H9 (cell line): ENCODE data around the gene NDUFB3. TPM values are rescaled to one million over a fixed set of nuclear protein-coding genes. Genes with fewer than 3 reads are reported as not detected.

Experiments used
- DNase-seq: peaks from one replicate; pipeline ENCODE4 v3.0.0-alpha.2; 2017
- H2AFZ ChIP-seq: one replicate; pipeline ENCODE4 v1.6.1; 2013; ENCODE audit warnings: mild to moderate bottlenecking, low read length, control low read depth, moderate library complexity
- H2AK5ac ChIP-seq: 2 replicates; pipeline ENCODE4 v1.6.1; 2013; ENCODE audit warnings: low read length, control low read depth, mixed read lengths; ENCODE audit not compliant: insufficient read length
- H2BK120ac ChIP-seq: one replicate; pipeline ENCODE4 v1.6.1; 2013; ENCODE audit warnings: low read depth, mild to moderate bottlenecking, low read length, control low read depth, inconsistent platforms; ENCODE audit not compliant: poor library complexity, severe bottlenecking
- H2BK12ac ChIP-seq: 2 replicates; pipeline ENCODE4 v1.6.1; 2013; ENCODE audit warnings: low read length, control low read depth, mixed read lengths, low read depth; ENCODE audit not compliant: insufficient read length
- H2BK15ac ChIP-seq: 2 replicates; pipeline ENCODE4 v1.6.1; 2013; ENCODE audit warnings: low read depth, low read length, control low read depth
- H2BK20ac ChIP-seq: one replicate; pipeline ENCODE4 v1.6.1; 2013; ENCODE audit warnings: low read depth, mild to moderate bottlenecking, low read length, control low read depth, inconsistent platforms; ENCODE audit not compliant: poor library complexity, severe bottlenecking
- H2BK5ac ChIP-seq: 2 replicates; pipeline ENCODE4 v1.6.1; 2013; ENCODE audit warnings: low read length, control low read depth, mixed read lengths; ENCODE audit not compliant: insufficient read length
- H3K14ac ChIP-seq: 2 replicates; pipeline ENCODE4 v1.6.1; 2013; ENCODE audit warnings: low read length, control low read depth; ENCODE audit not compliant: insufficient read depth
- H3K18ac ChIP-seq: 2 replicates; pipeline ENCODE4 v1.6.1; 2013; ENCODE audit warnings: low read depth, mild to moderate bottlenecking, mixed read lengths, low read length, control low read depth; ENCODE audit not compliant: insufficient read length
- H3K23ac ChIP-seq: 2 replicates; pipeline ENCODE4 v1.6.1; 2013; ENCODE audit warnings: low read length, control low read depth, mixed read lengths, low read depth; ENCODE audit not compliant: insufficient read length
- H3K23me2 ChIP-seq: 2 replicates; pipeline ENCODE4 v1.6.1; 2013; ENCODE audit warnings: low read depth, mild to moderate bottlenecking, mixed read lengths, low read length, control low read depth; ENCODE audit not compliant: insufficient read length, poor library complexity, severe bottlenecking
- H3K27ac ChIP-seq: 2 replicates; pipeline ENCODE4 v1.5.1; 2013; ENCODE audit warnings: low read length, control low read depth, mixed read lengths, low read depth; ENCODE audit not compliant: insufficient read length
- H3K27me3 ChIP-seq: 2 replicates; pipeline ENCODE4 v1.6.1; 2013; ENCODE audit warnings: low read length, control low read depth, inconsistent platforms; ENCODE audit not compliant: insufficient read depth
- H3K4ac ChIP-seq: 2 replicates; pipeline ENCODE4 v1.6.1; 2013; ENCODE audit warnings: low read depth, mild to moderate bottlenecking, control low read depth, inconsistent platforms, low read length, moderate library complexity
- H3K4me1 ChIP-seq: 2 replicates; pipeline ENCODE4 v1.6.1; 2013; ENCODE audit warnings: low read length, control low read depth, inconsistent platforms; ENCODE audit not compliant: insufficient read depth
- H3K4me2 ChIP-seq: 2 replicates; pipeline ENCODE4 v1.6.1; 2013; ENCODE audit warnings: low read length, control low read depth, mixed read lengths; ENCODE audit not compliant: insufficient read length, insufficient read depth
- H3K56ac ChIP-seq: 2 replicates; pipeline ENCODE4 v1.6.1; 2013; ENCODE audit warnings: low read depth, mild to moderate bottlenecking, mixed read lengths, low read length, control low read depth; ENCODE audit not compliant: insufficient read length
- H3K79me1 ChIP-seq: 2 replicates; pipeline ENCODE4 v1.6.1; 2013; ENCODE audit warnings: low read depth, mild to moderate bottlenecking, moderate library complexity, low read length, control low read depth, inconsistent platforms; ENCODE audit not compliant: insufficient read depth, poor library complexity, severe bottlenecking
- H3K79me2 ChIP-seq: 2 replicates; pipeline ENCODE4 v1.6.1; 2013; ENCODE audit warnings: low read length, control low read depth, inconsistent platforms; ENCODE audit not compliant: insufficient read depth
- H3K9ac ChIP-seq: 2 replicates; pipeline ENCODE4 v1.6.1; 2013; ENCODE audit warnings: low read length, control low read depth, mixed read lengths; ENCODE audit not compliant: insufficient read length; ENCODE audit errors: extremely low read depth
- H3K9me3 ChIP-seq: one replicate; pipeline ENCODE4 v1.6.1; 2013; ENCODE audit warnings: low read depth, low read length, inconsistent platforms; ENCODE audit not compliant: control insufficient read depth
- H3T11ph ChIP-seq: one replicate; pipeline ENCODE4 v1.6.1; 2013; ENCODE audit warnings: mild to moderate bottlenecking, low read length, control low read depth, inconsistent platforms
- H4K20me1 ChIP-seq: one replicate; pipeline ENCODE4 v1.6.1; 2013; ENCODE audit not compliant: control insufficient read depth, insufficient read length, insufficient read depth
- H4K5ac ChIP-seq: 2 replicates; pipeline ENCODE4 v1.6.1; 2013; ENCODE audit warnings: low read depth, mild to moderate bottlenecking, mixed read lengths, low read length, control low read depth; ENCODE audit not compliant: insufficient read length
- H4K8ac ChIP-seq: replicated peaks from 2 replicates; pipeline ENCODE4 v1.6.1; 2013; ENCODE audit warnings: low read length, control low read depth, mixed read lengths, low read depth; ENCODE audit not compliant: insufficient read length
- H4K91ac ChIP-seq: 2 replicates; pipeline ENCODE4 v1.6.1; 2013; ENCODE audit warnings: low read depth, mild to moderate bottlenecking, moderate library complexity, mixed read lengths, low read length, control low read depth; ENCODE audit not compliant: insufficient read length
- H3K27ac Mint-ChIP-seq, 3 experiments: 2 replicates in 2 of 3; 3 replicates in 1 of 3; pipeline ENCODE4 v1.8.0; 2020 to 2021; ENCODE audit warnings: mixed read lengths in 3 of 3, mild to moderate bottlenecking in 1 of 3, moderate library complexity in 1 of 3
- H3K27me3 Mint-ChIP-seq: 2 replicates; pipeline ENCODE4 v1.8.0; 2021; ENCODE audit warnings: low read depth, mild to moderate bottlenecking, moderate library complexity, mixed read lengths
- H3K36me3 Mint-ChIP-seq, 3 experiments: 2 replicates in 2 of 3; 3 replicates in 1 of 3; pipeline ENCODE4 v1.8.0; 2020 to 2021; ENCODE audit warnings: low read depth in 3 of 3, mixed read lengths in 3 of 3; ENCODE audit not compliant: insufficient read depth in 1 of 3
- H3K4me1 Mint-ChIP-seq, 2 experiments: 2 replicates each; pipeline ENCODE4 v1.8.0; 2020; ENCODE audit warnings: mixed read lengths in 2 of 2
- H3K4me3 Mint-ChIP-seq, 2 experiments: 2 replicates in 1 of 2; 3 replicates in 1 of 2; pipeline ENCODE4 v1.8.0; 2020 to 2021; ENCODE audit warnings: mild to moderate bottlenecking in 2 of 2, mixed read lengths in 2 of 2, moderate library complexity in 1 of 2
- H3K9me3 Mint-ChIP-seq, 2 experiments: 2 replicates in 1 of 2; 3 replicates in 1 of 2; pipeline ENCODE4 v1.8.0; 2020; ENCODE audit warnings: mild to moderate bottlenecking in 2 of 2, mixed read lengths in 2 of 2, moderate library complexity in 1 of 2
- WGBS: extraction: QIAGEN DNeasy Blood & Tissue Kit; methylation state at CpG from one replicate; pipeline ENCODE4 v1.1.7; 2013; ENCODE audit warnings: missing lambda C conversion rate, low lambda C conversion rate, mixed read lengths; ENCODE audit not compliant: insufficient read length; ENCODE audit errors: extremely low coverage; 5-methylcytosine and 5-hydroxymethylcytosine counted together
- total RNA-seq: library from RNA; stranded (reverse); gene quantifications from 2 replicates; pipeline ENCODE4 v1.2.1, GENCODE V29; 2021
- TF ChIP-seq, protein P1 (sequence below): fragments of 200-600 bp; sonication (generic); conservative IDR thresholded peaks from 3 replicates; pipeline ENCODE4 v1.8.0; 2021; ENCODE audit warnings: antibody characterized with exemption, mild to moderate bottlenecking

The NDUFB3 gene
- total RNA-seq, 1 experiment from 2014 or later: 59.6 TPM

GRCh38 chr2:201090574-201090973 lies 18.8 kb downstream of the NDUFB3 start:
- no peak overlapping the region for H4K8ac ChIP-seq
- H3K27ac ChIP-seq: no peak overlapping the region
- no peak overlapping the region for H2BK12ac ChIP-seq
- no peak overlapping the region for H3K9ac ChIP-seq
- no peak overlapping the region for H4K91ac ChIP-seq
- H3K9me3 ChIP-seq: no peaks in the 10 kb centered on the region
- no peak overlapping the region for H3K4me2 ChIP-seq
- H3K23ac ChIP-seq: no peak overlapping the region
- H4K20me1 ChIP-seq: no peaks in the 10 kb centered on the region
- H3K18ac ChIP-seq: no peak overlapping the region
- no peak overlapping the region for H2BK5ac ChIP-seq
- H2AK5ac ChIP-seq: no peak overlapping the region
- WGBS: no CpG with 5 or more reads among the region's 4 CpGs
- H3K27me3 ChIP-seq: no peaks in the 10 kb centered on the region
- H3T11ph ChIP-seq: no peak overlapping the region
- no peaks in the 10 kb centered on the region for H3K79me2 ChIP-seq
- no peaks in the 10 kb centered on the region for H3K9me3 Mint-ChIP-seq
- H3K4ac ChIP-seq: no peak overlapping the region
- H2BK120ac ChIP-seq: no peak overlapping the region
- TF ChIP-seq, protein P1, sequence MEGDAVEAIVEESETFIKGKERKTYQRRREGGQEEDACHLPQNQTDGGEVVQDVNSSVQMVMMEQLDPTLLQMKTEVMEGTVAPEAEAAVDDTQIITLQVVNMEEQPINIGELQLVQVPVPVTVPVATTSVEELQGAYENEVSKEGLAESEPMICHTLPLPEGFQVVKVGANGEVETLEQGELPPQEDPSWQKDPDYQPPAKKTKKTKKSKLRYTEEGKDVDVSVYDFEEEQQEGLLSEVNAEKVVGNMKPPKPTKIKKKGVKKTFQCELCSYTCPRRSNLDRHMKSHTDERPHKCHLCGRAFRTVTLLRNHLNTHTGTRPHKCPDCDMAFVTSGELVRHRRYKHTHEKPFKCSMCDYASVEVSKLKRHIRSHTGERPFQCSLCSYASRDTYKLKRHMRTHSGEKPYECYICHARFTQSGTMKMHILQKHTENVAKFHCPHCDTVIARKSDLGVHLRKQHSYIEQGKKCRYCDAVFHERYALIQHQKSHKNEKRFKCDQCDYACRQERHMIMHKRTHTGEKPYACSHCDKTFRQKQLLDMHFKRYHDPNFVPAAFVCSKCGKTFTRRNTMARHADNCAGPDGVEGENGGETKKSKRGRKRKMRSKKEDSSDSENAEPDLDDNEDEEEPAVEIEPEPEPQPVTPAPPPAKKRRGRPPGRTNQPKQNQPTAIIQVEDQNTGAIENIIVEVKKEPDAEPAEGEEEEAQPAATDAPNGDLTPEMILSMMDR: no peak
- no peak overlapping the region for H3K56ac ChIP-seq
- no peaks in the 10 kb centered on the region for H3K23me2 ChIP-seq
- no peaks in the 10 kb centered on the region for H3K4me1 ChIP-seq
- no peak overlapping the region for H2BK20ac ChIP-seq
- no peak overlapping the region for H3K14ac ChIP-seq
- no peaks in the 10 kb centered on the region; the same call in 1 of the 2 replicates for H3K27me3 Mint-ChIP-seq
- no peaks in the 10 kb centered on the region for H3K4me1 Mint-ChIP-seq
- no peak overlapping the region for H2AFZ ChIP-seq
- peak overlapping the region in 1 of 3 experiments; percentile 44; a peak in 1 of 7 replicates for H3K27ac Mint-ChIP-seq
- H3K36me3 Mint-ChIP-seq: peaks cover 3 to 17% (median 13%) of the 10 kb centered on the region in 3 experiments; a peak in 5 of 7 replicates
- H2BK15ac ChIP-seq: no peak overlapping the region
- H4K5ac ChIP-seq: no peak overlapping the region
- no peak overlapping the region for H3K4me3 Mint-ChIP-seq
- no peak for DNase-seq
- no peaks in the 10 kb centered on the region for H3K79me1 ChIP-seq
